A673 (cell line): Measurements from ENCODE around the gene CD24. TPM values are rescaled to one million over a fixed set of nuclear protein-coding genes. Genes with fewer than 3 reads are reported as not detected.

ENCODE experiments used
- BruUV-seq: library from RNA; stranded (reverse); fragments of 400-500 nt; replicated peaks from 2 replicates; lab custom pipeline; 2021; lab: Mats Ljungman, UMichigan
- CTCF ChIA-PET: fragments of 300-600 bp; sonication (Branson Sonifier 250); formaldehyde crosslinking; loops from one replicate; lab custom pipeline; 2022; ENCODE audit warnings: antibody characterized with exemption; lab: Charles Lee
- POLR2A ChIA-PET: fragments of 300-600 bp; sonication (Branson Sonifier 250); formaldehyde crosslinking; loops from one replicate; lab custom pipeline; 2022; ENCODE audit warnings: antibody characterized with exemption; ENCODE audit not compliant: low non-redundant PET; lab: Charles Lee
- DNase-seq: peaks from one replicate; pipeline ENCODE4 v3.0.0-alpha.2; 2015; ENCODE audit warnings: low spot score
- H3K27ac ChIP-seq: fragments of 200-600 bp; sonication (generic); 2 replicates; pipeline ENCODE4 v1.5.1; 2016; ENCODE audit warnings: mixed run types, low read depth, mild to moderate bottlenecking, mixed read lengths, antibody characterized with exemption, low read length; ENCODE audit not compliant: poor library complexity, severe bottlenecking
- H3K27me3 ChIP-seq: fragments of 200-600 bp; sonication (generic); replicated peaks from 2 replicates; pipeline ENCODE4 v1.6.1; 2017; ENCODE audit warnings: mixed run types, low read depth, mild to moderate bottlenecking, mixed read lengths, antibody characterized with exemption, low read length; ENCODE audit not compliant: insufficient read depth, poor library complexity
- H3K36me3 ChIP-seq: fragments of 200-600 bp; sonication (generic); 2 replicates; pipeline ENCODE4 v1.6.1; 2016; ENCODE audit warnings: mixed run types, mild to moderate bottlenecking, mixed read lengths, antibody characterized with exemption, low read length; ENCODE audit not compliant: insufficient read depth, poor library complexity, severe bottlenecking
- H3K4me1 ChIP-seq: fragments of 200-600 bp; sonication (generic); 2 replicates; pipeline ENCODE4 v1.6.1; 2017; ENCODE audit warnings: mixed run types, mild to moderate bottlenecking, mixed read lengths, antibody characterized with exemption, low read length; ENCODE audit not compliant: insufficient read depth, poor library complexity, severe bottlenecking
- H3K4me3 ChIP-seq: fragments of 200-600 bp; sonication (generic); 2 replicates; pipeline ENCODE4 v1.5.1; 2016; ENCODE audit warnings: low read depth, mixed run types, mild to moderate bottlenecking, mixed read lengths, low read length; ENCODE audit not compliant: poor library complexity, severe bottlenecking
- H3K9me3 ChIP-seq: fragments of 200-600 bp; sonication (generic); 2 replicates; pipeline ENCODE4 v1.6.1; 2016; ENCODE audit warnings: mixed run types, low read depth, mild to moderate bottlenecking, mixed read lengths, antibody characterized with exemption, low read length; ENCODE audit not compliant: poor library complexity, severe bottlenecking
- CTCF ChIP-seq: fragments of 300-800, 200-600 bp; sonication (generic); conservative IDR thresholded peaks from 2 replicates; pipeline ENCODE4 v1.5.1; 2017; ENCODE audit warnings: low read depth, mild to moderate bottlenecking, antibody characterized with exemption, low read length, moderate library complexity, mixed read lengths
- EZH2 ChIP-seq: fragments of 200-600 bp; sonication (generic); IDR thresholded peaks from 2 replicates; pipeline ENCODE4 v1.6.1; 2017; ENCODE audit warnings: borderline replicate concordance, low read depth, mild to moderate bottlenecking, mixed read lengths, antibody characterized with exemption, low read length; ENCODE audit not compliant: poor library complexity, severe bottlenecking
- intact Hi-C: fragments of 100-400 bp; cut with micrococcal nuclease; formaldehyde crosslinking; loops from one replicate; pipeline ENCODE4 v1.10.0; 2022; ENCODE audit not compliant: unreplicated experiment
- total RNA-seq: library from RNA; stranded (reverse); gene quantifications from 2 replicates; pipeline ENCODE4 v1.2.3, GENCODE V29; 2021

Gene CD24
- total RNA-seq, 1 experiment from 2014 or later = 12.2 TPM

DNA sequence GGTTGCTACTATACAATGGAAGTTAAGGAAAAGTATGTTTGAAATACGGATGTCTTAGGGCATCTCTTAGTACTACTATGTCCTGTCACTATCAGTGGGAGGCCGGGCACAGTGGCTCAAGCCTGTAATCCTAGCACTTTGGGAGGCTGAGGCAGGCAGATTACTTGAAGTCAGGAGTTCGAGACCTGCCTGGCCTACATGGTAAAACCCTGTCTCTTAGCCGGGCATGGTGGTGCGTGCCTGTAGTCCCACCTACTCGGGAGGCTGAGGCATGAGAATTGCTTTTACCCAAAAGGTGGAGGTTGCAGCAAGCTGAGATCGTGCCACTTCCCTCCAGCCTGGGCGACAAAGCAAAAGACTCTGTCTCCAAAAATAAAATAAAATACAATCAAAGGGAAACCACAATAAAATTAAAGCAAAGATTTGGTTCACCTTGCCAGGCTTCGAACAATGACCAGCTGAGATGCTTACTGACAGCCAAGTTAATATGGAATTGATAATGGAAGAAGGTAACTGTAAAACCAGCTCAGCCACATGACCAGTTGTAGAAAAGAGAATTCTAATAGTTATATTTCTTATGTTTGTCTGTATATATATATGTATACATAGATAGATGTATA lies 6.5 kb downstream of the CD24 start:
- no peak overlapping the region for H3K27ac ChIP-seq
- no peaks in the 10 kb centered on the region for H3K36me3 ChIP-seq
- no peak for DNase-seq
- ChIA-PET POLR2A (no interaction called here), CTCF (no interaction called here)
- BruUV-seq = no TSS peak
- H3K4me1 ChIP-seq = peaks cover under 1% of the 10 kb centered on the region
- H3K27me3 ChIP-seq = peaks cover 15% of the 10 kb centered on the region
- TF ChIP-seq EZH2 (no peak), CTCF (no peak)
- no peak overlapping the region for H3K4me3 ChIP-seq
- intact Hi-C loops = no loop called here
- no peaks in the 10 kb centered on the region for H3K9me3 ChIP-seq

DNA sequence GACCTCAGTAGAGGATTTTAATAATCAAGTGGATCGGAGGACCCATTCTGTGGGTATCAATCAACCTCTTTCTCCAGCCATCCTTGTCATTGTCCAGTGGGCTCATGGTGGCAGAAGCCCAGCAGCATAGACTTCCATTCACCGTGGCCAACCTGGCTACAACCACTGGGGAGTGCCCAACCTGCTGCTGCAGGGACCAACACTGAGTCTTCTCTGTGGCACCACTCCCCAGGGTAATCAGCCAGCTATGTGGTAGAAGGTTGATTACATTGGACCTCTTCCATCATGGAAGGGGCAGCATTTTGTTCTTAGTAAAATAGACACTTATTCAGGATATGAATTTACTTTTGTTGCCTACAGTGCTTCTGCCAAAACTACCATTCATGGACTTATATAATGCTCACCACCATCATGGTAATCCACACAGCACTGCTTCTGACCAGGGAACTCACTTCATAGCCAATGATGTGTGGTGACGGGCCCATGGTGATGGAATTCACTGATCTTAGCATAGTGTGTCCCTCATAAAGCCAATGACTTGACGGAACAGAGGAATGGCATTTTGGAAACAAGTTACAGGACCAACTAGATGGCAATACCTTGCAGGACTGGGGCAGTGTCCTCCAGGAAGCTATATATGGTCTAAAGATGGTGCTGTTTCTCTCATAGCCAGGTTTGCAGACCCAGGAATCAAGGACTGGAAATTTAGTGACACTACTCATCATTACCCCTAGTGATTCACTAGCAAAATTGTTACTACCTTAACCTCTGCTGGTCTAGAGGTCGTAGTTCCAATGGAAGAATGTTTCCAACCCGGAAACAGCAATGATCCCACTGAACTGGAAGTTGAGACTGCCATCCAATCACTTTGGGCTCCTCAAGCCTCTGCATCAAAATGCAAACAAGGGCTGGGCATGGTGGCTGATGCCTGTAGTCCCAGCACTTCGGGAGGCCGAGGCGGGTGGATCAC lies 7.6 kb downstream of the CD24 start:
- TF ChIP-seq EZH2 (no peak), CTCF (no peak)
- no peak for DNase-seq
- Histone ChIP-seq H3K4me1 (no peaks in the 10 kb centered on the region), H3K36me3 (no peaks in the 10 kb centered on the region), H3K27me3 (peaks cover 4% of the 10 kb centered on the region), H3K27ac (no peak overlapping the region), H3K9me3 (no peaks in the 10 kb centered on the region), H3K4me3 (no peak overlapping the region)
- BruUV-seq = no TSS peak
- intact Hi-C loops = no loop called here
- ChIA-PET CTCF (no interaction called here), POLR2A (interaction anchor here (0.6 kb wide), 1 partner anchor 183 kb away, joined by 12 read pairs; no protein-coding TSS in a partner anchor)

DNA sequence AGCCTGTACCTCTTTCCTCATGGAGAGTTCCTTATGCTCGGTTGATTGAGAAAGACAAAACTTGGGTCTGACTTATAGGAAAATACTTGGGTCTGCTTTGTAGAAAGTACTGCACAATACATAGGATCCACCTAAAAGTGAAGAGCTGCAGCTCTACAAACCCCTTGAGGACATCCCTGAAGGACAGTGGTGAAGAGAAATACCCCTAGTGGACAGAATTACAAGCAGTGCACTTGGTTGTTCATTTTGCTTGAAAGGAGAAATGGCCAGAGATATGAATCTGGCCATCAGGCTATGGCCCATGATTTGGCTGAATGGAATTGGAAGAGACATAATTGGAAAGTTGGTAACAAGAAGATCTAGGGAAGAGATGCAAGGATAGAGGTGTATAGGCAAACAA lies 8.3 kb downstream of the CD24 start:
- POLR2A ChIA-PET = no interaction called here

More for the DNA sequence above, 8.3 kb downstream of the CD24 start:
- Histone ChIP-seq H3K9me3 (no peaks in the 10 kb centered on the region), H3K4me1 (no peaks in the 10 kb centered on the region), H3K27me3 (no peaks in the 10 kb centered on the region), H3K4me3 (no peak overlapping the region), H3K27ac (no peak overlapping the region), H3K36me3 (no peaks in the 10 kb centered on the region)
- BruUV-seq = no TSS peak
- intact Hi-C loops = no loop called here
- DNase-seq = no peak
- CTCF ChIA-PET = no interaction called here
- no peak for TF ChIP-seq EZH2
- no peak for TF ChIP-seq CTCF
